Measurements from ENCODE around the gene SPAG16. TPM values are rescaled to one million over a fixed set of nuclear protein-coding genes. Genes with fewer than 3 reads are reported as not detected.
A peak's percentile ranks its signal among the peaks of the same experiment; 100 is the strongest.

Gene SPAG16
- total RNA-seq, 1 donor from 2014 or later = 16.7 TPM

- peak overlapping the region; percentile 94 for H3K27ac Mint-ChIP-seq (ENCODE audit: unreplicated experiment)
- no peaks in the 10 kb centered on the region for H4K20me1 ChIP-seq (ENCODE audit: insufficient read depth, low read length)
- no peaks in the 10 kb centered on the region for H3K9me3 Mint-ChIP-seq (ENCODE audit: unreplicated experiment)
- H3K36me3 ChIP-seq (ENCODE audit: insufficient read depth, low read length) = no peaks in the 10 kb centered on the region
- no peaks in the 10 kb centered on the region for H3K36me3 Mint-ChIP-seq (ENCODE audit: low read depth, unreplicated experiment)
- no peaks in the 10 kb centered on the region for H3K27me3 ChIP-seq (ENCODE audit: insufficient read depth, low read length)
- H3K4me1 Mint-ChIP-seq (ENCODE audit: low read depth, unreplicated experiment) = peaks cover 30% of the 10 kb centered on the region
- FAIRE-seq = peak; percentile 93
- H3K27ac ChIP-seq (ENCODE audit: low read depth, low read length) = peak overlapping the region; percentile 69
- peak overlapping the region; percentile 68 for H3K4me3 Mint-ChIP-seq (ENCODE audit: unreplicated experiment)
- H3K4me2 ChIP-seq (ENCODE audit: low read length) = peak overlapping the region; percentile 80
- TF ChIP-seq CTCF (IDR thresholded peaks at IDR 0.05; ENCODE audit: insufficient read depth, low read depth, low read length) (no peak), EZH2 (IDR thresholded peaks at IDR 0.05; ENCODE audit: insufficient read depth, low read length) (no peak)
- no peaks in the 10 kb centered on the region for H3K27me3 Mint-ChIP-seq (ENCODE audit: low read depth, unreplicated experiment)
- peak overlapping the region; percentile 44 for H3K4me3 ChIP-seq (ENCODE audit: insufficient read depth, low read depth, low read length)
- DNase-seq (ENCODE audit: low read depth) = peak; percentile 95
- peak overlapping the region; percentile 71 for H3K9ac ChIP-seq (ENCODE audit: low read length)
- H3K9me3 ChIP-seq (ENCODE audit: insufficient read depth, low read depth, low read length) = no peaks in the 10 kb centered on the region
- H3K4me1 ChIP-seq (ENCODE audit: insufficient read depth, low read length) = peaks cover 18% of the 10 kb centered on the region
- H2AFZ ChIP-seq (ENCODE audit: low read depth, low read length) = no peak overlapping the region
- H3K79me2 ChIP-seq (ENCODE audit: insufficient read depth, low read length) = no peaks in the 10 kb centered on the region
Observed at GRCh38 chr2:213238753-213239495, 45.3 kb upstream of the SPAG16 start.

- H3K36me3 ChIP-seq (ENCODE audit: insufficient read depth, low read length) = no peaks in the 10 kb centered on the region
- Mint-ChIP-seq H3K27me3 (ENCODE audit: low read depth, unreplicated experiment) (no peaks in the 10 kb centered on the region), H3K4me3 (ENCODE audit: unreplicated experiment) (no peak overlapping the region), H3K36me3 (ENCODE audit: low read depth, unreplicated experiment) (no peaks in the 10 kb centered on the region), H3K4me1 (ENCODE audit: low read depth, unreplicated experiment) (peaks cover 25% of the 10 kb centered on the region), H3K27ac (ENCODE audit: unreplicated experiment) (no peak overlapping the region), H3K9me3 (ENCODE audit: unreplicated experiment) (no peaks in the 10 kb centered on the region)
- peaks cover 18% of the 10 kb centered on the region for H3K4me1 ChIP-seq (ENCODE audit: insufficient read depth, low read length)
- H4K20me1 ChIP-seq (ENCODE audit: insufficient read depth, low read length) = no peaks in the 10 kb centered on the region
- H3K27ac ChIP-seq (ENCODE audit: low read depth, low read length) = no peak overlapping the region
- DNase-seq (ENCODE audit: low read depth) = no peak
- no peaks in the 10 kb centered on the region for H3K79me2 ChIP-seq (ENCODE audit: insufficient read depth, low read length)
- H2AFZ ChIP-seq (ENCODE audit: low read depth, low read length) = no peak overlapping the region
- TF ChIP-seq EZH2 (IDR thresholded peaks at IDR 0.05; ENCODE audit: insufficient read depth, low read length) (no peak), CTCF (IDR thresholded peaks at IDR 0.05; ENCODE audit: insufficient read depth, low read depth, low read length) (no peak)
- no peaks in the 10 kb centered on the region for H3K27me3 ChIP-seq (ENCODE audit: insufficient read depth, low read length)
- H3K9me3 ChIP-seq (ENCODE audit: insufficient read depth, low read depth, low read length) = no peaks in the 10 kb centered on the region
- H3K4me3 ChIP-seq (ENCODE audit: insufficient read depth, low read depth, low read length) = no peak overlapping the region
- no peak for FAIRE-seq
- no peak overlapping the region for H3K9ac ChIP-seq (ENCODE audit: low read length)
- H3K4me2 ChIP-seq (ENCODE audit: low read length) = no peak overlapping the region
Observed at GRCh38 chr2:213241817-213242216, 42.4 kb upstream of the SPAG16 start.

- Histone ChIP-seq H3K9me3 (ENCODE audit: insufficient read depth, low read depth, low read length) (no peaks in the 10 kb centered on the region), H2AFZ (ENCODE audit: low read depth, low read length) (no peak overlapping the region), H3K79me2 (ENCODE audit: insufficient read depth, low read length) (no peaks in the 10 kb centered on the region), H3K9ac (ENCODE audit: low read length) (no peak overlapping the region), H4K20me1 (ENCODE audit: insufficient read depth, low read length) (no peaks in the 10 kb centered on the region), H3K4me1 (ENCODE audit: insufficient read depth, low read length) (peaks cover 17% of the 10 kb centered on the region), H3K36me3 (ENCODE audit: insufficient read depth, low read length) (no peaks in the 10 kb centered on the region), H3K27me3 (ENCODE audit: insufficient read depth, low read length) (no peaks in the 10 kb centered on the region), H3K27ac (ENCODE audit: low read depth, low read length) (no peak overlapping the region), H3K4me3 (ENCODE audit: insufficient read depth, low read depth, low read length) (no peak overlapping the region), H3K4me2 (ENCODE audit: low read length) (no peak overlapping the region)
- no peaks in the 10 kb centered on the region for H3K9me3 Mint-ChIP-seq (ENCODE audit: unreplicated experiment)
- H3K27me3 Mint-ChIP-seq (ENCODE audit: low read depth, unreplicated experiment) = no peaks in the 10 kb centered on the region
- H3K36me3 Mint-ChIP-seq (ENCODE audit: low read depth, unreplicated experiment) = no peaks in the 10 kb centered on the region
- DNase-seq (ENCODE audit: low read depth) (no peak), FAIRE-seq (no peak)
- H3K4me3 Mint-ChIP-seq (ENCODE audit: unreplicated experiment) = no peak overlapping the region
- TF ChIP-seq EZH2 (IDR thresholded peaks at IDR 0.05; ENCODE audit: insufficient read depth, low read length) = no peak
- no peak for TF ChIP-seq CTCF (IDR thresholded peaks at IDR 0.05; ENCODE audit: insufficient read depth, low read depth, low read length)
- H3K27ac Mint-ChIP-seq (ENCODE audit: unreplicated experiment) = no peak overlapping the region
- peaks cover 17% of the 10 kb centered on the region for H3K4me1 Mint-ChIP-seq (ENCODE audit: low read depth, unreplicated experiment)
Observed at GRCh38 chr2:213242653-213243052, 41.6 kb upstream of the SPAG16 start.

All from astrocyte (in vitro differentiated cells and primary cell).